GM12874 (cell line): ENCODE data around the gene SENP3.

ENCODE experiments used
- TF ChIP-seq, protein P1 (sequence below): IDR thresholded peaks from 2 replicates; pipeline ENCODE4 v1.5.1; 2011; ENCODE audit warnings: low read depth, mild to moderate bottlenecking, control low read depth, low read length, moderate library complexity; ENCODE audit not compliant: insufficient read depth

The SENP3 gene

GRCh38 chr17:7588553-7589203 is 27.0 kb downstream of the SENP3 start:
- TF ChIP-seq, protein P1, sequence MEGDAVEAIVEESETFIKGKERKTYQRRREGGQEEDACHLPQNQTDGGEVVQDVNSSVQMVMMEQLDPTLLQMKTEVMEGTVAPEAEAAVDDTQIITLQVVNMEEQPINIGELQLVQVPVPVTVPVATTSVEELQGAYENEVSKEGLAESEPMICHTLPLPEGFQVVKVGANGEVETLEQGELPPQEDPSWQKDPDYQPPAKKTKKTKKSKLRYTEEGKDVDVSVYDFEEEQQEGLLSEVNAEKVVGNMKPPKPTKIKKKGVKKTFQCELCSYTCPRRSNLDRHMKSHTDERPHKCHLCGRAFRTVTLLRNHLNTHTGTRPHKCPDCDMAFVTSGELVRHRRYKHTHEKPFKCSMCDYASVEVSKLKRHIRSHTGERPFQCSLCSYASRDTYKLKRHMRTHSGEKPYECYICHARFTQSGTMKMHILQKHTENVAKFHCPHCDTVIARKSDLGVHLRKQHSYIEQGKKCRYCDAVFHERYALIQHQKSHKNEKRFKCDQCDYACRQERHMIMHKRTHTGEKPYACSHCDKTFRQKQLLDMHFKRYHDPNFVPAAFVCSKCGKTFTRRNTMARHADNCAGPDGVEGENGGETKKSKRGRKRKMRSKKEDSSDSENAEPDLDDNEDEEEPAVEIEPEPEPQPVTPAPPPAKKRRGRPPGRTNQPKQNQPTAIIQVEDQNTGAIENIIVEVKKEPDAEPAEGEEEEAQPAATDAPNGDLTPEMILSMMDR: no peak

- TF ChIP-seq, protein P1: peak; percentile 74
These were observed 27.6 kb downstream of the SENP3 start for GRCh38 chr17:7589204-7589868.

DNA sequence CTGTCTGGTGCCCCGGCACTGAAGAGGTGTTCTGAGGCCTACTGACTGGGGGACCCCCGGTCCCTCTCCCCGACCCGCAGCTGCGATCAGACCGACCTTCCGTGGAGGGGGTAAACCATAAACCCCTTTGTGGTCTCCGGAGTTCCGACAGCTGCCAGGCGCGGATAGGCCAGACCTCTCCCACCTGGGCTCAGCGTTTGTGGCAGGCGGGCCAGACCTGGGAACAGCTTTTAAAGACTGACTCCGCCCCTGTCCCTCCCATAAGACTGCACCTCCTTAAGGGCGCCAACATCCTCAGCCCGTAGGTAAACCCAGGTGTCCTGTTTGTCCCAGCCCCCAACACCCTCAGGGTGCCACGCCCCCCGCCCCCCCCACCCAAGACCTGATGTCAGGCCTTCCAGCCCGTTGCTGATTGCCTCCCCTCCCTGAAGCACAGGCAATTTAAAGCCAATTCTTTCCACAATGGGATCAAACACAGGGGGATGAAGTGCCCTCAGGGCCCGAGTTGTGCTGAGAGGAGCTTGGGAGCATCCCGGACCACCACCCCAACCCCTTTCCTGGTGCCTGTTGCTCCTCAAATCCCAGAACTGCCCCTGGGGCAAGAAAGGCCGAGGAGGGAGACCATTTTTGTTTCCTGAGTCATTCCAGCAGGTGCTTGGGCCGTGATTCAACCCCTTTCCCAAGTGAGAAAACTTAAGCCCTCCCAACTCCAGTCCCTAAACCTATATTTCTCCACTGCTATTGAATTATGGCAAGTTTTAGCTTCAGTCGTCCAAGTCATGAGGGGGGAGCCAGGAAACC is 28.4 kb downstream of the SENP3 start, which contains the start of gene SOX15:
SOX15 (minus strand) TSS at position 204 of the 801 bp plus-strand sequence. CDS start 418 bp downstream, outside the sequence.
- TF ChIP-seq, protein P1: no peak

GRCh38 chr17:7590743-7591142 is 29.0 kb downstream of the SENP3 start:
- TF ChIP-seq, protein P1: no peak

GRCh38 chr17:7591596-7591995 is 29.9 kb downstream of the SENP3 start:
- TF ChIP-seq, protein P1: no peak

DNA sequence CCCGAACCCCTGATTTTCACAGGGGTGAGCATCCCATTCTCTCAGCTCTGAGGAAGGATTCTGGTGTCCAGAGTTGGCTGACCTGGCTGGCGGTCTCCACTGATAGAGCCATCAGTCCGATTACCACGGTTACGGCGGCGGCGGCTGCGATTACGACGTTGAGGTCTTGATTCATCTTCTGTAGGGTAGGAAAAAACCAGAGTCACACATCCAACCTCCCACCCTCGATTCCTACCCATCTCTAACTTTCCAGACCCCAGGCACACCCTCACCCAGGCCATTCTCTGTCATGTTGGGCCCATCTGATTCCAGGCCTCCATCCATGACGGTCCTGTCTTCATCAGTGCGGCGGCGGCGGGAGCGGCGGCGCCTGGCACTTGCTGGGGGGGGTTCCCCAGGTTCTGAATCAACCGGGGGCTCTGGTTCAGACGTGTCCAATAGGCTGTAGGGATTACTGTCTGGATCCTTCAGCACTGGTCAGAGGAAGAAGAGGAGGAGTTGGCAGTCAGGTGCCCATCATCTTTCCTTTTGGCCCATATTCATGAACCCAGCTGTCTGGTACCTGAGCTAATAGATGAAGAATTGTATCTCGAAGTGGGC is 30.8 kb downstream of the SENP3 start:
- TF ChIP-seq, protein P1: no peak

GRCh38 chr17:7593296-7593695 is 31.6 kb downstream of the SENP3 start:
- TF ChIP-seq, protein P1: no peak
